ENCODE measurements around the gene RPS6KA3. TPM values are rescaled to one million over a fixed set of nuclear protein-coding genes. Genes with fewer than 3 reads are reported as not detected.

RPS6KA3 gene
- total RNA-seq, 1 experiment from 2014 or later = 9.2 TPM

- no peak overlapping the region for H3K4ac ChIP-seq (ENCODE audit: low read depth, low read length)
- no peak overlapping the region for H3K14ac ChIP-seq (ENCODE audit: insufficient read depth, low read length)
- no peak overlapping the region for H3K23ac ChIP-seq (ENCODE audit: insufficient read length, low read depth, low read length)
- H3K9me3 Mint-ChIP-seq = peaks cover 57 to 64% of the 10 kb centered on the region in 2 experiments
- TF ChIP-seq CTCF (conservative IDR thresholded peaks at IDR 0.05) = no peak
- no peak overlapping the region for H2BK120ac ChIP-seq (ENCODE audit: low read depth, low read length, poor library complexity, severe bottlenecking)
- H3T11ph ChIP-seq (ENCODE audit: low read length) = no peak overlapping the region
- H2BK20ac ChIP-seq (ENCODE audit: low read depth, low read length, poor library complexity, severe bottlenecking) = no peak overlapping the region
- H2AFZ ChIP-seq (ENCODE audit: low read length) = no peak overlapping the region
- no peak overlapping the region for H3K27ac Mint-ChIP-seq
- no peaks in the 10 kb centered on the region for H3K23me2 ChIP-seq (ENCODE audit: insufficient read length, low read depth, low read length, poor library complexity, severe bottlenecking)
- no peak for DNase-seq
- H4K20me1 ChIP-seq (ENCODE audit: control insufficient read depth, insufficient read depth, insufficient read length) = no peaks in the 10 kb centered on the region
- peaks cover 5 to 12% of the 10 kb centered on the region in 2 experiments for H3K4me1 Mint-ChIP-seq
- no peak overlapping the region for H4K8ac ChIP-seq (replicated peaks; ENCODE audit: insufficient read length, low read depth, low read length)
- no peak overlapping the region for H2BK15ac ChIP-seq (ENCODE audit: low read depth, low read length)
- no peak overlapping the region for H2BK12ac ChIP-seq (ENCODE audit: insufficient read length, low read depth, low read length)
- no peak overlapping the region for H3K4me3 Mint-ChIP-seq
- no peaks in the 10 kb centered on the region; the same call in 1 of the 2 replicates for H3K27me3 Mint-ChIP-seq (ENCODE audit: low read depth)
- H3K9ac ChIP-seq (ENCODE audit: extremely low read depth, insufficient read length, low read length) = no peak overlapping the region
- H4K5ac ChIP-seq (ENCODE audit: insufficient read length, low read depth, low read length) = no peak overlapping the region
- WGBS (ENCODE audit: extremely low coverage, insufficient read length, low lambda C conversion rate) = no CpG with 5 or more reads among the region's 2 CpGs
- peaks cover 16 to 27% (median 19%) of the 10 kb centered on the region in 3 experiments for H3K36me3 Mint-ChIP-seq (ENCODE audit: insufficient read depth in 1 of 3, low read depth in 3 of 3)
- H2AK5ac ChIP-seq (ENCODE audit: insufficient read length, low read length) = no peak overlapping the region
- no peak overlapping the region for H3K4me2 ChIP-seq (ENCODE audit: insufficient read depth, insufficient read length, low read length)
- H3K79me2 ChIP-seq (ENCODE audit: insufficient read depth, low read length) = peaks cover 18% of the 10 kb centered on the region
- H3K9me3 ChIP-seq (ENCODE audit: control insufficient read depth, low read depth, low read length) = peaks cover 17% of the 10 kb centered on the region
- H3K27ac ChIP-seq (ENCODE audit: insufficient read length, low read depth, low read length) = no peak overlapping the region
- no peaks in the 10 kb centered on the region for H3K79me1 ChIP-seq (ENCODE audit: insufficient read depth, low read depth, low read length, poor library complexity, severe bottlenecking)
- no peak overlapping the region for H4K91ac ChIP-seq (ENCODE audit: insufficient read length, low read depth, low read length)
- no peak overlapping the region for H3K18ac ChIP-seq (ENCODE audit: insufficient read length, low read depth, low read length)
- no peak overlapping the region for H3K56ac ChIP-seq (ENCODE audit: insufficient read length, low read depth, low read length)
- no peaks in the 10 kb centered on the region for H3K27me3 ChIP-seq (ENCODE audit: insufficient read depth, low read length)
- H2BK5ac ChIP-seq (ENCODE audit: insufficient read length, low read length) = no peak overlapping the region
- no peaks in the 10 kb centered on the region for H3K4me1 ChIP-seq (ENCODE audit: insufficient read depth, low read length)
These were observed 123.1 kb downstream of the RPS6KA3 start for GRCh38 chrX:20143561-20143960.
